HEK293T (cell line): ENCODE data around the gene EPHX1.

ENCODE experiments used
- CTCF ChIA-PET: fragments of 350-600 bp; formaldehyde crosslinking; extraction: SDS; loops from one replicate; lab custom pipeline; 2021; ENCODE audit warnings: antibody characterized with exemption, inconsistent platforms; lab: Yijun Ruan, JAX
- POLR2A ChIA-PET: fragments of 350-600 bp; formaldehyde crosslinking; extraction: SDS; loops from one replicate; lab custom pipeline; 2020; ENCODE audit warnings: antibody characterized with exemption, inconsistent platforms; lab: Yijun Ruan, JAX
- DNase-seq: peaks from one replicate; pipeline ENCODE4 v3.0.0; 2012; ENCODE audit warnings: mixed read lengths; ENCODE audit errors: extremely low spot score
- ARNT ChIP-seq: fragments of 450-650 bp; IDR thresholded peaks from 2 replicates; pipeline ENCODE4 v1.6.1; 2017; ENCODE audit warnings: mild to moderate bottlenecking
- BHLHE40 ChIP-seq: fragments of 450-650 bp; IDR thresholded peaks from 2 replicates; pipeline ENCODE4 v1.6.1; 2016; ENCODE audit warnings: mild to moderate bottlenecking, moderate library complexity, borderline replicate concordance
- CTBP1 ChIP-seq: fragments of 450-650 bp; IDR thresholded peaks from 2 replicates; pipeline ENCODE4 v1.6.1; 2016; ENCODE audit warnings: borderline replicate concordance
- ELF4 ChIP-seq: fragments of 450-650 bp; IDR thresholded peaks from 2 replicates; pipeline ENCODE4 v1.6.1; 2017; ENCODE audit warnings: antibody characterized with exemption
- FOXA1 ChIP-seq: fragments of 450-650 bp; IDR thresholded peaks from 2 replicates; pipeline ENCODE4 v1.6.1; 2016; ENCODE audit warnings: mild to moderate bottlenecking
- FOXK2 ChIP-seq: fragments of 450-650 bp; IDR thresholded peaks from 2 replicates; pipeline ENCODE4 v1.6.1; 2016; ENCODE audit warnings: mild to moderate bottlenecking
- FOXM1 ChIP-seq: fragments of 450-650 bp; IDR thresholded peaks from 2 replicates; pipeline ENCODE4 v1.6.1; 2017; ENCODE audit warnings: mild to moderate bottlenecking, borderline replicate concordance
- HDGF ChIP-seq: fragments of 450-650 bp; IDR thresholded peaks from 2 replicates; pipeline ENCODE4 v1.6.1; 2017; ENCODE audit warnings: antibody characterized with exemption, borderline replicate concordance
- L3MBTL2 ChIP-seq: fragments of 450-650 bp; conservative IDR thresholded peaks from 2 replicates; pipeline ENCODE4 v1.6.1; 2016; ENCODE audit warnings: mild to moderate bottlenecking
- LEF1 ChIP-seq: fragments of 450-650 bp; IDR thresholded peaks from 2 replicates; pipeline ENCODE4 v1.6.1; 2017; ENCODE audit warnings: mild to moderate bottlenecking, borderline replicate concordance
- NFRKB ChIP-seq: fragments of 450-650 bp; IDR thresholded peaks from 2 replicates; pipeline ENCODE4 v1.6.1; 2016; ENCODE audit warnings: mild to moderate bottlenecking, moderate library complexity
- SP1 ChIP-seq: fragments of 450-650 bp; IDR thresholded peaks from 2 replicates; pipeline ENCODE4 v1.6.1; 2017
- SUZ12 ChIP-seq: fragments of 450-650 bp; IDR thresholded peaks from 2 replicates; pipeline ENCODE4 v1.6.1; 2016; ENCODE audit warnings: mild to moderate bottlenecking
- TARDBP ChIP-seq: fragments of 450-650 bp; IDR thresholded peaks from 2 replicates; pipeline ENCODE4 v1.6.1; 2016
- ZNF384 ChIP-seq: fragments of 450-650 bp; IDR thresholded peaks from 2 replicates; pipeline ENCODE4 v1.6.1; 2016
- TF ChIP-seq, protein P1 (sequence below): fragments of 450-650 bp; IDR thresholded peaks from 2 replicates; pipeline ENCODE4 v1.6.1; 2016

Gene EPHX1

DNA sequence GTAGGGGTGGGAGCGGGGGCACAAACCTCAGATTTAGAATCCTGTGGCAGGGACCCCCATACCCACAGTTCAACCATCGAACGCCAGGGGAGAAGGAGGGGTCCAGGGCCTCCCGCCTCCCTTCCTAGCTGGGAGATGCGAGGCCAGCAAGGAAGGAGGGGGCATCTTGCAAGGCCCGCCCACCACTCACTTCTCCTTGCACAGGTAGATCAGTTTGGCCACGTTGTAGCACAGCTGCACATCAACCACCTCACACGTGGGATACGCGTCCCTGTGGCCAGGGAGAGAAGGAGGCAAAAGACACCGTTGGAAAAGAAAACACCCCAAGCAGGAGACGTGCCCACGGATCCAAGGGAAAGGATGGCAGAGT lies 52.6 kb downstream of the EPHX1 start:
- ChIA-PET CTCF (no interaction called here), POLR2A (no interaction called here)
- DNase-seq, result no peak
- TF ChIP-seq, protein P1, sequence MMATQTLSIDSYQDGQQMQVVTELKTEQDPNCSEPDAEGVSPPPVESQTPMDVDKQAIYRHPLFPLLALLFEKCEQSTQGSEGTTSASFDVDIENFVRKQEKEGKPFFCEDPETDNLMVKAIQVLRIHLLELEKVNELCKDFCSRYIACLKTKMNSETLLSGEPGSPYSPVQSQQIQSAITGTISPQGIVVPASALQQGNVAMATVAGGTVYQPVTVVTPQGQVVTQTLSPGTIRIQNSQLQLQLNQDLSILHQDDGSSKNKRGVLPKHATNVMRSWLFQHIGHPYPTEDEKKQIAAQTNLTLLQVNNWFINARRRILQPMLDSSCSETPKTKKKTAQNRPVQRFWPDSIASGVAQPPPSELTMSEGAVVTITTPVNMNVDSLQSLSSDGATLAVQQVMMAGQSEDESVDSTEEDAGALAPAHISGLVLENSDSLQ, result no peak
- TF ChIP-seq HDGF (no peak), NFRKB (no peak), ELF4 (no peak), LEF1 (no peak), FOXK2 (no peak), L3MBTL2 (no peak), SP1 (no peak), ZNF384 (no peak), BHLHE40 (no peak), TARDBP (no peak), ARNT (no peak), FOXA1 (no peak), FOXM1 (no peak), SUZ12 (no peak), CTBP1 (no peak)

DNA sequence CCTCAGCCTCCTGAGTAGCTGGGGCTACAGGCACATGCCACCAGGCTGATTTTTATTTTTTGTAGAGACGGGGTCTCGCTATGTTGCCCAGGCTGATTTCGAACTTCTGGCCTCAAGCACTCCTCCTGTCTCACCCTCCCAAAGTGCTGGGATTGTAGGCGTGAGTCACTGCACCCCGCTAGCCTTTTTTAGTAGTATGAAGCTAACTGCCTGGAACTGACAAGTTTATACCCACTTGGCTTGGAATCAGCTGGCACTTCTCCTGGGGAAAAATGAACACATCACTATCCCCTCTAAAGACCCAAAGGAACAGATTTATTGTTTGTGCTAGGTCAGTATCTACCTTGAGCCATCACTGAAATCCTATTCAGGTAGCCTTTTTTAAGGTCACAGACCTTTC lies 53.2 kb downstream of the EPHX1 start:
- DNase-seq, result no peak
- POLR2A ChIA-PET, result no interaction called here
- CTCF ChIA-PET, result no interaction called here
- TF ChIP-seq LEF1 (no peak), CTBP1 (no peak), FOXA1 (no peak), NFRKB (no peak), TARDBP (no peak), FOXM1 (no peak), SP1 (no peak), HDGF (no peak), SUZ12 (no peak), ARNT (no peak), BHLHE40 (no peak), FOXK2 (no peak)
- TF ChIP-seq, protein P1, result no peak

DNA sequence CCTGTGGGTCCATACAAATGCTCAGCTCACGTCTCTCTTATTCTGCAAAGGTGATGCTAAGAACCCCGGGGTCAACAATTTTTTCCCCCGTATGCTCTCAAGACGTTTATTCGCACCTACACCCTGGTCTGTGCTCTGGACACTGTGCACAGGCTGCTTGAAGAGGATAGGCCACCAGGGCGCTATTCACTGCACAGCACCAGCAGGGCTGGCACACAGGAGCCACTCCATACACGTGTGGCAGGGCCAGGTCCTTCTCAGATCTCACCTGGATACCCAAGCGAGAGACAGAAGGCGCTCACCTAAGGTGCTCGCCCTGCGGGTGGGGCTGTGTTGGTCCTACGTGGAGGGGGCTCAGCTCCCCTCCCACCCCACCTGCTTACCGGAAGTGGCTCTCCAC lies 55.6 kb downstream of the EPHX1 start:
- TF ChIP-seq ELF4 (no peak), SP1 (no peak), FOXM1 (no peak), HDGF (no peak), SUZ12 (no peak), NFRKB (no peak), ARNT (no peak), CTBP1 (no peak), TARDBP (no peak), LEF1 (no peak), BHLHE40 (no peak), FOXK2 (no peak), FOXA1 (no peak), ZNF384 (no peak)
- TF ChIP-seq, protein P1, result no peak
- CTCF ChIA-PET, result interaction anchor here (1.3 kb wide), 1 partner anchor 25 kb away, joined by 3 read pairs; no protein-coding TSS in a partner anchor
- DNase-seq, result no peak
- POLR2A ChIA-PET, result no interaction called here

DNA sequence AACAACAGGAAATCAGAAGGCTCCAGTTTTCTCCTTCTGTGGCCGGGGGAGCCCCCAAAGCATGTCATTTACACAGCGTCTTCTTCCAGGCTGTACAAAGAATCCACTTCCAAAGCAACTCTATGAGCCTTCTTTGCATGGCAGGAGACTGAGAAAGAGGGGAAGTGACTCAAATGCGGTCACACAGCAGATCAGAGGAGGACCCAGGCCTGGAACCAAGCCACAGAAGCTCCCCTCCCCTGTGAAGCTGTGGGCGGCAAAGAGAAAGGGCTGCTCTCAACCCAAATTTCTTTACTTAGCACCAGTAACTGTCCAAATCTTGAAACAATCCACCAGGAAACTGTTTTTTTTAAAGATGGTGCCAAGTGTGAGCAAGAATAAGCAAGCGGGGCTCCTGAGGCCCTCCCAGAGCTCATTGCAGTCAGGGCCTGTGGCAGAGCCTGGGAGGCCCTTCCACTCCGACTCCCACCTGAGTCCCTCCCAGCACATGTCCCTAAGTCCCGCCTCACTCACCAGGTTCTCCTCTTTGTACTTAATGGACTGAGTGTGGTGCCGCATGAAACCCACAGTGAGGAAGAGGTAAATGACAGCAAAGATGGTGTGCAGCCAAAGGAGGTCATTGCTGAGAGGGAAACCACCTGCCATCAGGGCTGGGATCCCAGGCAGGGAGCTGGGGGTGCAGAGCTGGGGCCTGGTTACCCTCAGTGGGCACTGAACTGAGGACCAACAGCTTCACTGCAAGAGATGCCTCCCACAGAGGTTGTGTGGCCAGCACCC lies 56.3 kb downstream of the EPHX1 start:
- ChIA-PET CTCF (no interaction called here), POLR2A (interaction anchor here (0.5 to 1.8 kb wide), 2 partner anchors 16 to 75 kb away, joined by 4 to 5 read pairs; partner anchors contain the start of genes LEFTY2 and TMEM63A)
- TF ChIP-seq ELF4 (no peak), SUZ12 (no peak), NFRKB (no peak), LEF1 (no peak), ARNT (no peak), L3MBTL2 (no peak), FOXA1 (no peak), FOXM1 (no peak), HDGF (no peak), ZNF384 (no peak)
- no peak for DNase-seq

DNA sequence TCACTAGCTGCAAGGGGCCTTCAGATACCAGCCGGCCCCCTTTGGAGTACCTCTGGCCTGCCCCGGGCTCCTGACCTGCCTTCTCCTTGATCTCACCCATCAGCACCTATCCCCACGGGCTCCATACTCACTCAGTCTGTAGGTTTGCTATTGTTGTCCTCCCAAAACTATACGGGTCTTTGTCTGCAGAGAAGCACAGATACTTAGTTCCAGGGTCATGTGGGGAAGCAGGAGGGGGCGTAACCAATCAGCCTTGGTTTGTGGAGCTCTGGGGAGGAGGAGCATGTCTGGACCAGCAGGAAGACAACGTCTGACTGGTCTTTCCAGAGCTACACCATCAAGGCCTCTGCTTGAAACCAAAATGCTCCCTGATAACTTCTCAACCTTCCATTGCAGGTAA lies 57.1 kb downstream of the EPHX1 start:
- CTCF ChIA-PET, result no interaction called here
- no peak for TF ChIP-seq FOXK2
- TF ChIP-seq, protein P1, result no peak
- TF ChIP-seq HDGF, result no peak
- TF ChIP-seq NFRKB, result no peak
- TF ChIP-seq BHLHE40, result no peak
- TF ChIP-seq SUZ12, result no peak
- no peak for TF ChIP-seq TARDBP
- no peak for TF ChIP-seq L3MBTL2
- no peak for TF ChIP-seq SP1
- TF ChIP-seq ARNT, result no peak
- TF ChIP-seq LEF1, result no peak
- TF ChIP-seq FOXA1, result no peak
- no peak for TF ChIP-seq ZNF384
- TF ChIP-seq ELF4, result no peak
- TF ChIP-seq CTBP1, result no peak
- no peak for TF ChIP-seq FOXM1
- no peak for DNase-seq
- POLR2A ChIA-PET, result interaction anchor here (1.8 kb wide), 1 partner anchor 15 kb away, joined by 5 read pairs; the partner anchor contains the start of gene TMEM63A
